ENCODE measurements around the gene MAP2. TPM values are rescaled to one million over a fixed set of nuclear protein-coding genes. Genes with fewer than 3 reads are reported as not detected.

Gene MAP2
- total RNA-seq, 2 donors from 2014 or later = 1.8 TPM

DNA sequence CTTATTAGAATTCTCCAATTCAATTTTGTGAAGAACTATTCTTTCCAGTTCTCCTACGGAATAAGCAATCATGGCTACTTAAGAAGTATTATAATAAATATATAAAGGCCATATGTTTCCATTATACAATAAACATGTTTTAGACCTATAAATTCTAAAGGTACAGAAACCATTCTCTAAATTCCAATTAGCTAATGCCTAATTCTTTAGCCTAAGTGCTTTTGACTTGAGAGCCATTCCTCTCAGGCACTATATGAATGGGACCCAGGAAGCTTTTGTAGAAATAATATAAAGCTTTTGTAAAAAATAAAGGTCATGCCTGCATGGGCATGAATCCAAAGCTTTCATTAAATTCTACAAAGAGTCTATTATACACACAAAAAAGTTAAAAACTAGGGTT is 186.8 kb downstream of the MAP2 start:
- no peak for DNase-seq
- H3K4me1 Mint-ChIP-seq = peaks cover 23% of the 10 kb centered on the region

DNA sequence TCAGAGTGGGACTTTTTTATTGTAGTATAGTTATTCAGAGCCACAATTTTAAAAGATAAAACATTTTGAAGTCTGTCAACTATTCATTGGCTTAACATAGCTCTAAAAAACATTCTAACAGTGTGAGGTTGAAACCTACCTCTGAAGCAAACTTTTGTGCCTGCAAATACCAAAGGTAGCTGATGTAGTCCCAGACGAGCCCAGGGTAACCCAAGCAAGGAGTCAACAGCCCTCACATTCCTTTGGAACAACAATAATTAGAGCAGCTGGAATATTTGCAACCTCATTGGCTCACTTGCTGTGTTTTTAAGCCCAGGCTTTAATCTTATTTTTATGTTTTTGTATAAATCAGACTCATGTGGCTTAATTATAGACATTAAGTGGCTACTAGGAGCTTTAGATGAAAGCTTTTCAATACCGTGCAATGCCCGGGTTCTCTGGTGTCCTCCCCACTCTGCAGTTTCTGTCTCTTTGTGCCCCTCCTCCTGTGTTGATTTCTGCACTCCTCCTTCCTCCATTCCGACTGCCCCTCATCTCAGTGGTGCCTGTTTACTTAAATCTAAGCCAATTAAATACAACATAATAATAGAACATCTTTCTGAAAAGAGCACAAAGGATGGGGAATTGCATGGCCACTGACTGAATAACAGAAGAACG is 189.9 kb downstream of the MAP2 start:
- Histone ChIP-seq H3K4me3 (ENCODE audit: low read length) (no peak overlapping the region), H3K27me3 (ENCODE audit: control insufficient read depth, insufficient read depth, low read length, poor library complexity, severe bottlenecking) (no peaks in the 10 kb centered on the region), H3K27ac (ENCODE audit: low read depth, low read length) (peak overlapping the region; percentile 78), H3K9me3 (ENCODE audit: control insufficient read depth, low read length) (peaks cover 15% of the 10 kb centered on the region), H3K9ac (ENCODE audit: extremely low read depth, low read length, poor library complexity, severe bottlenecking) (no peak overlapping the region), H3K4me1 (ENCODE audit: control insufficient read depth, insufficient read depth, low read length) (peaks cover 10% of the 10 kb centered on the region), H3K36me3 (ENCODE audit: control insufficient read depth, insufficient read depth, low read length) (no peaks in the 10 kb centered on the region)
- Mint-ChIP-seq H3K27me3 (ENCODE audit: insufficient read depth) (peaks cover 5% of the 10 kb centered on the region), H3K4me1 (peaks cover 31% of the 10 kb centered on the region), H3K36me3 (ENCODE audit: low read depth) (no peaks in the 10 kb centered on the region), H3K9me3 (peaks cover 10% of the 10 kb centered on the region), H3K4me3 (no peak overlapping the region), H3K27ac (no peak overlapping the region)
- DNase-seq = no peak
- TF ChIP-seq, protein P1, sequence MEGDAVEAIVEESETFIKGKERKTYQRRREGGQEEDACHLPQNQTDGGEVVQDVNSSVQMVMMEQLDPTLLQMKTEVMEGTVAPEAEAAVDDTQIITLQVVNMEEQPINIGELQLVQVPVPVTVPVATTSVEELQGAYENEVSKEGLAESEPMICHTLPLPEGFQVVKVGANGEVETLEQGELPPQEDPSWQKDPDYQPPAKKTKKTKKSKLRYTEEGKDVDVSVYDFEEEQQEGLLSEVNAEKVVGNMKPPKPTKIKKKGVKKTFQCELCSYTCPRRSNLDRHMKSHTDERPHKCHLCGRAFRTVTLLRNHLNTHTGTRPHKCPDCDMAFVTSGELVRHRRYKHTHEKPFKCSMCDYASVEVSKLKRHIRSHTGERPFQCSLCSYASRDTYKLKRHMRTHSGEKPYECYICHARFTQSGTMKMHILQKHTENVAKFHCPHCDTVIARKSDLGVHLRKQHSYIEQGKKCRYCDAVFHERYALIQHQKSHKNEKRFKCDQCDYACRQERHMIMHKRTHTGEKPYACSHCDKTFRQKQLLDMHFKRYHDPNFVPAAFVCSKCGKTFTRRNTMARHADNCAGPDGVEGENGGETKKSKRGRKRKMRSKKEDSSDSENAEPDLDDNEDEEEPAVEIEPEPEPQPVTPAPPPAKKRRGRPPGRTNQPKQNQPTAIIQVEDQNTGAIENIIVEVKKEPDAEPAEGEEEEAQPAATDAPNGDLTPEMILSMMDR (conservative IDR thresholded peaks at IDR 0.05) = no peak
- 34 to 53% methylated on average over 4 to 5 of the region's 5 CpGs for WGBS, 2 experiments (ENCODE audit: insufficient coverage in 1 of 2, insufficient read length in 1 of 2)

More for the DNA sequence above, 186.8 kb downstream of the MAP2 start:
- Mint-ChIP-seq H3K27ac (no peak overlapping the region), H3K36me3 (ENCODE audit: low read depth) (no peaks in the 10 kb centered on the region), H3K4me3 (no peak overlapping the region), H3K9me3 (peaks cover 1% of the 10 kb centered on the region), H3K27me3 (ENCODE audit: insufficient read depth) (peaks cover 2% of the 10 kb centered on the region)
- peaks cover 2% of the 10 kb centered on the region for H3K9me3 ChIP-seq (ENCODE audit: control insufficient read depth, low read length)
- TF ChIP-seq, protein P1 (conservative IDR thresholded peaks at IDR 0.05) = no peak
- H3K4me3 ChIP-seq (ENCODE audit: low read length) = no peak overlapping the region
- no peak overlapping the region for H3K27ac ChIP-seq (ENCODE audit: low read depth, low read length)
- WGBS, 2 experiments (ENCODE audit: insufficient coverage in 1 of 2, insufficient read length in 1 of 2) = no CpG with 5 or more reads among the region's 1 CpG
- no peaks in the 10 kb centered on the region for H3K36me3 ChIP-seq (ENCODE audit: control insufficient read depth, insufficient read depth, low read length)
- no peaks in the 10 kb centered on the region for H3K27me3 ChIP-seq (ENCODE audit: control insufficient read depth, insufficient read depth, low read length, poor library complexity, severe bottlenecking)
- H3K9ac ChIP-seq (ENCODE audit: extremely low read depth, low read length, poor library complexity, severe bottlenecking) = no peak overlapping the region
- H3K4me1 ChIP-seq (ENCODE audit: control insufficient read depth, insufficient read depth, low read length) = peaks cover 10% of the 10 kb centered on the region

DNA sequence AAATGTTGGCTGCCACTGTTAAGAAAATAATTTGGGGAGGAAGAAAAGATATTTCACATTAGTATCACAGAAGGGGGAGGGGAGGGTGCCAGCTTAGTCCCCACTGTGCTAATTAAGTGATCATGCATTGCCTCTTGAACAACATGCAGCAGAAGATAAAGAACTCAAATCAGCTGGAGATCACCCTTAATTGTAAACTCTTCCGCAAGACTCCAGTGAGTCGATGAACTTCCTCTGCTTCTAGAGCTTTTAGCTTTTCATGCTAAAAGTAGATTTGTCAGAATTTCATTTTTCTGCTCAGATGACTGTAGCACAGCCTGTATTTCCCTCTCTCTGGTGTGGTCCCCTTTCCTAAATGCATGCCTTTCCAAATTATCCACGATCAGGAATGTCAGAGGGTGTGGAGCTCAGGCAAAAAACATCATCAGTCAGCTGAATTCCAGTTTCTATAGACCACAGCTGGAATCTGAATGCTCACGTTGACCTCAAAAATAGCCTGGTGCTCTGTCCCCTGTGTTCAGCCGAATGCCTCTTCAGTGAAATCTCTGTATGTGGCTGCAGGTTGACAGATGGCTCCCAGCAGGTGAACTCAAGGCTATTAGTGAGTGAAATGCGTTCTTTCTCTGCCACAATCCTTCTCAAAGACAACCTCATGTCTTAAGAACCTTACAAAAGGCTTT is 191.0 kb downstream of the MAP2 start:
- TF ChIP-seq, protein P1 (conservative IDR thresholded peaks at IDR 0.05) = no peak
- peaks cover 33% of the 10 kb centered on the region for H3K4me1 Mint-ChIP-seq
- no peaks in the 10 kb centered on the region for H3K27me3 ChIP-seq (ENCODE audit: control insufficient read depth, insufficient read depth, low read length, poor library complexity, severe bottlenecking)
- no peak overlapping the region for H3K9ac ChIP-seq (ENCODE audit: extremely low read depth, low read length, poor library complexity, severe bottlenecking)
- no peaks in the 10 kb centered on the region for H3K36me3 Mint-ChIP-seq (ENCODE audit: low read depth)
- H3K4me1 ChIP-seq (ENCODE audit: control insufficient read depth, insufficient read depth, low read length) = peaks cover 10% of the 10 kb centered on the region
- 7 to 24% methylated on average over 5 to 6 of the region's 6 CpGs for WGBS, 2 experiments (ENCODE audit: insufficient coverage in 1 of 2, insufficient read length in 1 of 2)
- DNase-seq = peak; percentile 73
- H3K27ac ChIP-seq (ENCODE audit: low read depth, low read length) = peak overlapping the region; percentile 78
- H3K27me3 Mint-ChIP-seq (ENCODE audit: insufficient read depth) = peaks cover 5% of the 10 kb centered on the region
- no peaks in the 10 kb centered on the region for H3K36me3 ChIP-seq (ENCODE audit: control insufficient read depth, insufficient read depth, low read length)
- peak overlapping the region; percentile 44 for H3K27ac Mint-ChIP-seq
- peaks cover 15% of the 10 kb centered on the region for H3K9me3 ChIP-seq (ENCODE audit: control insufficient read depth, low read length)
- H3K9me3 Mint-ChIP-seq = peaks cover 10% of the 10 kb centered on the region
- peak overlapping the region; percentile 45 for H3K4me3 ChIP-seq (ENCODE audit: low read length)
- H3K4me3 Mint-ChIP-seq = peak overlapping the region; percentile 18
